GM19035 (cell line): Measurements from ENCODE around the gene ZCCHC7.
"Not testable (repeated sequence)": the region's sequence is repeated elsewhere in the genome, so short reads cannot be mapped to it uniquely, and the experiment has no call there.

Source experiments
- ATAC-seq: cut with Tn5 transposase; IDR thresholded peaks from one replicate; pipeline ENCODE4 v1.9.1; 2021; ENCODE audit not compliant: unreplicated experiment

ZCCHC7 gene

DNA sequence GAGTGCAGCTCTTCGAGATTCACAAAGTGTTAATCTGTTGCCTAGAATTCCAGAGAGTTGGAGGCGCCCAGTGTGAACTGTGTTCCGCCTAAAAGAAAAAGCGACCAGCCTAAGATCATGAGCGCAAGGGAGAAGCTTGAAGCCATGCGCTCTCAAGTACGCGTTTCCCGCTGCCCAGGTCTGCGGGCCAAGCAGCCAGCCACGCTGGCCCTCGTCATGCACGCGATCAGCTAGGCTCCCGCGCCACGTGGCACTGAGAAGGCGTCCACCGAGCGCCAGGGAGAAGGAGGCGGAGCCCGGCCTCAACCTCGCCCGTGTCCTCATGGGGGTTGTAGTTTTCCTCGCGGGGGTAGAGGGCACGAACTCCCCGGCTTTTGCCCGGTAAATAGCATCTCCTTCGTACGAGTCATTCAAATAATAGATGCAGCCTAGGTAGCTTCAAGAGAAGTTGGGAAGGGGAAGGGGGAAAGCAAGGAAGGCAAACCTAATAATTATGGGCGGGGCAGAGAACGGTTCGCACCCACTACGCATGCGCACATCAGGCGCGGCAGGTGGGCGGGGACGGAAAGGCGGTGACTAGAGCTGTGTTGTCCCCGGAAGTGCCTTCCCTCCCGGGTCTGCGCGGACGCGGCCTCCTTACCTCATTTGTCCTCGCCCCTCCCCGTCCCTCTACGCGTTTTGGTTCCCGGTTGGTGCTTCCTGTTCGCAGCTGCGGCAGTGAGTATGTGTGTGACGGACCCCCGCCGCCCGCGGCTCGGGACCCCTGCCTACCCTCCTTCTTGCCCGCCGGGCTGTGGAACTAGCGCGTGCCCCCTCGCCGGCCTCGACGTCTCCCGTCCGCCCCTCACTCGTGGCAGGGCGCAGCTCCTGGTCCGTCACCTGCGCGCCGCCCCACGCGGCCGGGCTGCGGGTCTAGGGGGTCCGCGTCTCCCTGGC is at the start of gene ZCCHC7:
TSS of gene ZCCHC7 (plus strand) at position 668 of the 936 bp plus-strand sequence.
- peak; percentile 93 for ATAC-seq

- not testable (repeated sequence) for ATAC-seq
Observed at GRCh38 chr9:37074790-37075189, 45.6 kb upstream of the ZCCHC7 start.

DNA sequence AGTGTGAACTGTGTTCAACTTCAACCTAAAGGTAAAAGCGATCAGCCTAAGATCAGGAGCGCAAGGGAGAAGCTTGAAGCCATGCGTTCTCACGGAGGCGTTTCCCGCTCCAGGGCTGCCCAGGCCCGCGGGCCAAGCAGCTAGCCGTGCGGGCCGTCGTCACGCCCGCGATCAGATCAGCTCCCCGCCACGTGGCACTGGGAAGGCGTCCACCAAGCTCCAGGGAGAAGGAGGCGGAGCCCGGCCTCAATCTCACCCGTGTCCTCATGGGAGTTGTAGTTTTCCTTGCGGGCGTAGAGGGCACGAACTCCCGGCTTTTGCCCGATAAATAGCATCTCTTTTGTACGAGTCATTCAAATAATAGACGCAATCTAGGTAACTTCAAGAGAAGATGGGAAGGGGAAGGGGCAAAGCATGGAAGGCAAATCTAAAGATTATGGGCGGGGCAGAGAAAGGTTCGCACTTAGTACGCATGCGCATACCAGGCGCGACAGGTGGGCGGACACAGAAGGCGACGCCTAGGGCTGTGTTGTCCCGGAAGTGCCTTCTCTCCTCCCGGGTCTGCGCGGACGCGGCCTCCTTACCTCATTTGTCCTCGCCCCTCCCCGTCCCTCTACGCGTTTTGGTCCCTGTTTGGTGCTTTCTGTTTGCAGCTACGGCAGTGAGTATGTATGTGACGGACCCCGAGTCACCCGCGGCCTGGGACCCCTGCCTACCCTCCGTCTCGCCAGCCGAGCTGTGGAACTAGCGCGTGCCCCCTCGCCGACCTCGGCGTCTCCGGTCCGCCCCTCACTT is 40.8 kb upstream of the ZCCHC7 start:
- peak; percentile 96 for ATAC-seq

DNA sequence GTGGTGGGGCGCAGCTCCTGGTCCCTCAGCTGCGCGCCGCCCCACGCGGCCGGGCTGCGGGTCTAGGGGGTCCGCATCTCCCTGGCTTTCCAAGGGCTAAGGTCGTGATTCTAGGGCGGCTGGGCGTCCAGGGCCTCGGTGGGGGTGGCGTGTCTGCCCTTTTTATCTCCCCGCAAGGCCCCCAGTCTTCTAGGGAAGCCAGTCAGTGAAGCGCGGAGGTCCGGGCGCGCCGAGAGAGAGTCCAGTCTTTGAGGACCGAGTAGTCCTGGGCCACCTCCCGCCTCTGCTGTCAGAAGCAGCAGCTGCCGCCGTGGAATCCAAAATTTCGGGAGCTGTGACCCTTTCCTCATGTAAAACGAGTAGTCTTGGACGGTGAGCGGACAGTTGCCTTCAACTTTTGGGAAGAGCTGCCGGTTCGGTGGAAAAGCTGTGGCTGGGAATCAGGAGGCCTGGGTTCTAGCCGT is 40.2 kb upstream of the ZCCHC7 start:
- ATAC-seq = peak; percentile 19

- not testable (repeated sequence) for ATAC-seq
Observed at GRCh38 chr9:37081507-37081906, 38.9 kb upstream of the ZCCHC7 start.

DNA sequence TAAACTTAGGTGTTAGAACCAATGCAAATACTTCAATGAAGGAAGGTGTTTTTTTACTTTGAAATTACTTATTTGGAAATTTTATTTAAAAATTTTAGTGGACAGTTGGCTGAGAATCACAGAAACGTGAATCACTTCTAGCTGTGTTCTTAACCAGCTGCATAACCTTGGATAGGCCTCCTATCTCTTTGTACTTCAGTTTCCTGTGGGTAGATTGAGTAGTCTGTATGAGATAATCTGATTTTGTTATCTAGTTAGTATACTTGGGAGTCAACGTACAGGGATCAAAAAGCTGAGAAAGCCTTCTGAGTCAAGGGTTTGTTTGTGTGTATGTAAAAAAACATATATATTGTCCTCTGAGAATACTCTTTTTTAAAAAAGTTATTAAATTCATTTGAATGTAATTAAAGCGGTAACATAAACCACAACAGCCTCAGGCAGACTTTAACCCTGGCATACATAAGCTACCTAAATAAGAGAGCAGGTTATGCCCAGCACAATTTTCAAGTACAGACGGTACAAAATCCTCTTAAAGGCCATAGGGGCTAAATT is 38.1 kb upstream of the ZCCHC7 start:
- no peak for ATAC-seq

GRCh38 chr9:37083654-37084053 is 36.7 kb upstream of the ZCCHC7 start:
- no peak for ATAC-seq

DNA sequence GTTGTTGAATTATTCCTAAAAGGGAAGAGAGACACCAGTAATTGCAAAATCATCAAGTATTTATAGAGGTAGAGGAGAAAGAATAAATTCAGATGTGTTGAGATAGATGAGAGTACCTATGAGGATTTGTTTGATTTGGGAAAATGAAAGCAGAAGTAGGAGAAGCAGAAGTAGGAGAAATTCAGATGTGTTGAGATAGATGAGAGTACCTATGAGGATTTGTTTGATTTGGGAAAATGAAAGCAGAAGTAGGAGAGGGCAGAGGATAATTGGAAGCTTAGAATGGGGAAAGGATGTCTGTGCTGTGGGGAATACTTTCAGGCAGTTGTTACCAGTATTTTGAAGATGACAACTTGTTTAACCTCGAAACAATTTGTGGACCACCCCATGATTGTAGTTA is 35.1 kb upstream of the ZCCHC7 start:
- no peak for ATAC-seq

DNA sequence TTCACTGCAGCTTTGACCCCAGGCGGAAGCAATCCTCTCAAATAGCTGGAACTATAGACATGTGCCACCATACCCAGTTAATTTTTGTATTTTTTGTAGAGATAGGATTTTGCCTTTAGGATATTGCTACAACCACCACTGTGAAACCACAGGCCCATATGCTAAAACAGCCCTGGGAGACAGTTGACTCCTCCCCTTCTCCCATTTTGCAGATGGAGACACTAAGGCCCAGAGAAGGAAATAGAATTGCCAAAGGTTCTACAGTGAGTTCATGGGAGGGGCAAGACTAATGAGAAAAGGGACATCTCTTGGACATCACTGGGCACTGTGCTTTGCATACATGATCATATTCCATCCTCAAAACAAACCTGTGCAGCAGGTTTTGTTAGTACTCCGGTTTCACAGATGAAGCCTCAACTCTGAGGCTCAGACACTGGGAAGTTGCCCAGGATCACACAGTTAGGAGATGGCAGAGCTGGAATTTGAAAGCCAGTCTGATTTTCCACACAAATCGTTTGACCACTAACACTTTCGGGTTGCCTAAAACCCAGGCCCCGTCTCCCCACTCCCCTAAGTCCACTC is 27.6 kb upstream of the ZCCHC7 start:
- ATAC-seq = not testable (repeated sequence)

DNA sequence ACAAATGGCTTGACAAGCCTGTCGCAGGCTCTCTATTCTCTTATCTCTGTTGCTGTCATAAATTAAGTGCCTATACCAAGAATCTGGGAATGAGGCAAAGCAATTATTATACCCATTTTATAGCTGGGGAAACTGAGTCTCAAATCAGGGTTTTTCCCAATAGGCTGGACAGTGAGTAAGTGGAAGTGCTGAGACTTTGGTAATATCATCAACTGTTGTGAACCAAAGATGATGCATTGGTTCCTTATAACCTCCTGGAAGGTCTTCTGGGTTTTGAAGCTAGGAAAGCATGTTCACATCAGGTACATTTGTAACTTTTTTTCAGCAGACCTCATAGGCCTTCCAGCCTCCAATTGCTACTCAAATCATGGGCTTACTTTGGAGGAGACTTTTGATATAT is 25.6 kb upstream of the ZCCHC7 start:
- ATAC-seq = no peak

DNA sequence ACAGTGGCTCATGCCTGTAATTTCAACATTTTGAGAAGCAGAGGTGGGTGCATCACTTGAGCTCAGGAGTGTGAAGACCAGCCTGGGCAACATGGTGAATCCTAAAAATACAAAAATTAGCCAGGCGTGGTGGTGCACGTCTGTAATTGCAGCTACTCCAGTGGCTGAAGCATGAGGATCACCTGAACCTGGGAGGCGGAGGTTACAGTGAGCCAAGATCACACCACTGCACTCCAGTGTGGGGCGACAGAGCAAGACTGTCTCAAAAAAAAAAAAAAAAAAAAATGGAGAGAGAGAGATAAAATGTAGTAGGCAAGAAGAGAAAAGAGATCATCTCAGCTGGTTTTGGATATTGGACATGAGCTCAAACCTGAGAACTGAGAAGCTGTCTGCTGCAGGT is 23.7 kb upstream of the ZCCHC7 start:
- ATAC-seq = no peak

DNA sequence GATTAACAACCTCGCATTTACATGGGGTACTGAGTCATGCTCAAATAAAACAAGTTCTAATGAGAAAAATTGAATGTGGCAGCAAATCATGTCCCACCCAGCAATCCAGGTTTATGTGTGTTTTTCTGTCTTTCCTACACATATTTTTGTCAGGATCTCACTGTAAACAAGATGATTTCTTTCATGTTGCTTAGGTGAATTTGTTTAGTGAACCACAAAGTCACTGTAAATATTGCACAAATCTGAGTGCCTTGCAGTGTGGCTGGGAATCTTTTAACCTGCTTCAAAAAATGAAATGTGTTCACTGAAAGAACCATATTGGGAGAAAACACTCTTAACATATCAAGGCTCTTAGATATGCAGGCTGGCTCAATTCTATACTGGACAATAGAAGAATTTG is 23.1 kb upstream of the ZCCHC7 start:
- no peak for ATAC-seq

DNA sequence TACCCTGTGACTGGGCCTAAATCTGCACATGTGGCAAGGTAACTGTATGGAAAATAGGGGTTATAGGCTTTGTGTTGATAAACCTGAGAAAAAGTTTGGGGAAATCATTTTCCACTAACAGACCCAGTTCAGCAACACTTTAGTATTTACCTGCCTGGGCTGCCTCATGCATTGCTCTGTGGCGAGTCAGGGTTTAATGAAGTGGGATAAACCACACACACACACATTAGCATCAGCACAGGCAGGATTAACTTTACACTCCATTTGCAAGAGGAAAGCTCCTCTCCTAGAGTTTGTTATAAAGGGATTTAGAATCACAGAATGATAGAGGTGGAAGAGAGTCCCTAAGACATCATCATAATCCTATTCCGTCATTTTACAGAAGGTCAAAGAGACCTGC is 20.0 kb upstream of the ZCCHC7 start:
- no peak for ATAC-seq

DNA sequence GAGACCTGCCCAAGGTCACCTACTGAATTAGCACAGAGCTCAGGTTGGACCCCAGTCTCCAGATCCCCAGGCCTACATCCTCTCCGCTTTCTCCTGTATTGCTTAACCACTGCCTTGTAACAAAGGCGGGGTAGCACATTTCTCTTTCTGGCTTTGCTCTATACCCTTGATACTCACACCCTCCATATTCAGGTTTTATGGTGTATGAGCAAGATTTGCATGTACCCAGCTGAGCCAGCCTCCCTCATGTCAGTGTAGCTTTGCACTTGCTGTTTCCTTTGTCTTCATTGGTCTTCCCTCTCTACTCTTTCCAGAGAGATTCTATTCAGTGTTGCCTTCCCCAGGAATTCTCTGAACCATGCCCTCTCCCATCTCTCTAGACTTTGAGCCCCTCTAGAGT is 19.6 kb upstream of the ZCCHC7 start:
- ATAC-seq = no peak

- no peak for ATAC-seq
Observed at GRCh38 chr9:37102486-37102885, 17.9 kb upstream of the ZCCHC7 start.

- no peak for ATAC-seq
Observed at GRCh38 chr9:37104183-37104889, 16.0 kb upstream of the ZCCHC7 start.

GRCh38 chr9:37105234-37105633 is 15.1 kb upstream of the ZCCHC7 start:
- no peak for ATAC-seq

DNA sequence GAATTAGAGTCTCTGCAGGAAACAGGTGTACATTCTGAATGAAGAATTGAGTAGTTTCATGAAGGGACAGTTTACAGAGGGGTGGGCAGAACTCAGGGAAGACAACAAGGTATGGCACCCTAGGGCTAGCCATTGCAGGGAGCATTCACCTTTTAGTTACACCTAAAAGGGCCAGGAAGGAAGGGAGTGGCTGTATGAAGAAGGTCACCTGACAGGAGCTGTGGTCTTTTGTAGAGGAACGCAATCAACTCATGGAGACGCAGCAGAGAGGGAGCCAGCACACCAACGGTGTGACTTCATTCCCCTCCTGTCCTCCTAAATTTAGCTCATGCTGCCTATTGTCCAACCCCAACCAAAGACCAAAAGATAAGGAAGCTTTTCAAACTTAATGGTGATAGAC is 12.7 kb upstream of the ZCCHC7 start:
- ATAC-seq = no peak

GRCh38 chr9:37114442-37114841 is 5.9 kb upstream of the ZCCHC7 start:
- ATAC-seq = not testable (repeated sequence)

DNA sequence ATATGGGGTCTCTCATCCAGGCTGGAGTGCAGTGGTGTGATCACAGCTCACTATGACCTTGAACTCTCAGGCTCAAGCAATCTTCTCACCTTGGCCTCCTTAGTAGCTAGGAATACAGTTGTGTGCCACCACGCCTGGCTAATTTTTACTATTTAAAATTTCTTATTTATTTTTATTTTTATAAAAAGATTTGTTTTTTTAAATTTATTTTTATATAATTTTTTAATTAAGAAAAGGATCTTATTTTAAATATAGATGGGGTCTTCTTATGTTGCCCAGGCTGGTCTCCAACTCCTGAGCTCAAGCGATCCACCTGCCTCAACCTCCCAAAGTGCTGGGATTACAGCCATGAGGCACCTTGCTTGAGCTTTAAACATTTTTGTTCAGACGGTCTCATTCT is 2.4 kb upstream of the ZCCHC7 start:
- ATAC-seq = no peak

- ATAC-seq = no peak
Observed at GRCh38 chr9:37119360-37119759, 1.0 kb upstream of the ZCCHC7 start.
